Psoas muscle (tissue), 8 donors: ENCODE data around the gene ARSH. TPM values are rescaled to one million over a fixed set of nuclear protein-coding genes. Genes with fewer than 3 reads are reported as not detected.

Source experiments
- ATAC-seq, 4 donors: fragments of 200-7000 bp; cut with Tn5 transposase; one replicate each; pipeline ENCODE4 v1.9.1; 2020; ENCODE audit warnings: moderate library complexity in 3 of 4, mild to moderate bottlenecking in 2 of 4
- DNase-seq, 2 donors: peaks; one replicate each; pipeline ENCODE4 v3.0.0-alpha.2; 2020
- H3K27ac ChIP-seq: fragments of 200-600 bp; one replicate; pipeline ENCODE4 v1.8.0; 2022
- H3K27me3 ChIP-seq, 3 donors: fragments of 200-600 bp in 1 of 3; one replicate each; pipeline versions ENCODE4 v1.6.1 to v1.8.0; 2013 to 2022; ENCODE audit warnings: low read length in 2 of 3, mild to moderate bottlenecking in 2 of 3, moderate library complexity in 1 of 3; ENCODE audit not compliant: insufficient read depth in 3 of 3
- H3K36me3 ChIP-seq, 2 donors: fragments of 200-600 bp in 1 of 2; one replicate each; pipeline versions ENCODE4 v1.6.1 to v1.8.0; 2013 to 2022; ENCODE audit warnings: low read depth in 1 of 2, mild to moderate bottlenecking in 1 of 2, moderate library complexity in 1 of 2; ENCODE audit not compliant: insufficient read depth in 1 of 2
- H3K4me1 ChIP-seq: fragments of 200-600 bp; one replicate; pipeline ENCODE4 v1.8.0; 2022
- H3K4me3 ChIP-seq: fragments of 200-600 bp; one replicate; pipeline ENCODE4 v1.8.0; 2022; ENCODE audit warnings: mild to moderate bottlenecking
- H3K9me3 ChIP-seq: fragments of 200-600 bp; one replicate; pipeline ENCODE4 v1.8.0; 2022
- WGBS, 3 donors: extraction: QIAGEN DNeasy Blood & Tissue Kit; methylation state at CpG; one replicate each; pipeline versions ENCODE4 v1.1.6 to v1.1.7; 2013; 5-methylcytosine and 5-hydroxymethylcytosine counted together
- intact Hi-C, 2 donors: fragments of 100-400 bp; cut with DNase I; formaldehyde crosslinking; loops; one replicate each; pipeline versions ENCODE4 v1.11.0 to v1.14.2; 2022
- polyA plus RNA-seq, 3 donors: library from polyadenylated mRNA; stranded (reverse); fragments of 200-250 nt; gene quantifications; one replicate each; pipeline ENCODE4 v1.2.3, GENCODE V29; 2013
- total RNA-seq, 4 donors: library from RNA; stranded (reverse); fragmentation: NEBNext Ultra II Directional in 2 of 4; extraction: Animal tissue kit (Norgen Biotek cat#: 25700) in 2 of 4; gene quantifications; one replicate each; pipeline versions ENCODE4 v1.2.1 to v1.2.4, GENCODE V29; 2021 to 2023
- TF ChIP-seq, protein P1 (sequence below): fragments of 200-600 bp; IDR thresholded peaks from one replicate; pipeline ENCODE4 v1.8.0; 2022; ENCODE audit warnings: antibody characterized with exemption
- donor health status: healthy with polysubstance abuse.
- donor health status: DM: no; HTN: no; CAD: no; lungs with moderate emphysema.
- donor health status: Bipolar disorder and iron deficiency.
- donor health status: healthy.
- donor health status: DM: yes; HTN: yes; CAD: no.
- donor health status: DM: no; HTN: no; CAD: no.
- donor health status: DM: no; HTN: no; CAD: no.
- donor health status: DM: yes; HTN: yes; CAD: no.

Gene ARSH
- total and polyA plus RNA-seq, 7 donors, result not detected

DNA sequence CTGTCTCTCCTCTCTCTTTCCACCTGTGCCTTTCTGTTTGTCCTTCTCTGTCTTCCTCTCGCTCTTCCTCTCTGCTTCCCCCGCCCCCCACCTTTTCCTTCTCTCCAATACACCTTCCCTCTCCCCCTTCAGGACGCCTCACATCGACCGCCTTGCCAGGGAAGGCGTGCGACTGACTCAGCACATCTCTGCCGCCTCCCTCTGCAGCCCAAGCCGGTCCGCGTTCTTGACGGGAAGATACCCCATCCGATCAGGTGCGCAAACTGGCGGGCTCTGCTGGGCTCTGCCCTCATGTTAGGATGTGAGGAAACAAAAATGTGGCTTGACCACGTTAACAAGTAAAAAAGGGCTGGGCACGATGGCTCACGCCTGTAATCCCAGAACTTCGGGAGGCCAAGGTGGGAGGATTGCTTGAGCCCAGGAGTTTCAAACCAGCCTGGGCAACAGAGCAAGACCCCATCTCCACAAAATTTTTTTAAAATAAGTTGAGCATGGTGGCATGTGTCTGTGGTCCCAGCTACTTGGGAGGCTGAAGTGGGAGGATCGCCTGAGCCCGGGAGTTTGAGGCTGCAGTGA lies 70.2 kb downstream of the ARSH start:
- TF ChIP-seq, protein P1, sequence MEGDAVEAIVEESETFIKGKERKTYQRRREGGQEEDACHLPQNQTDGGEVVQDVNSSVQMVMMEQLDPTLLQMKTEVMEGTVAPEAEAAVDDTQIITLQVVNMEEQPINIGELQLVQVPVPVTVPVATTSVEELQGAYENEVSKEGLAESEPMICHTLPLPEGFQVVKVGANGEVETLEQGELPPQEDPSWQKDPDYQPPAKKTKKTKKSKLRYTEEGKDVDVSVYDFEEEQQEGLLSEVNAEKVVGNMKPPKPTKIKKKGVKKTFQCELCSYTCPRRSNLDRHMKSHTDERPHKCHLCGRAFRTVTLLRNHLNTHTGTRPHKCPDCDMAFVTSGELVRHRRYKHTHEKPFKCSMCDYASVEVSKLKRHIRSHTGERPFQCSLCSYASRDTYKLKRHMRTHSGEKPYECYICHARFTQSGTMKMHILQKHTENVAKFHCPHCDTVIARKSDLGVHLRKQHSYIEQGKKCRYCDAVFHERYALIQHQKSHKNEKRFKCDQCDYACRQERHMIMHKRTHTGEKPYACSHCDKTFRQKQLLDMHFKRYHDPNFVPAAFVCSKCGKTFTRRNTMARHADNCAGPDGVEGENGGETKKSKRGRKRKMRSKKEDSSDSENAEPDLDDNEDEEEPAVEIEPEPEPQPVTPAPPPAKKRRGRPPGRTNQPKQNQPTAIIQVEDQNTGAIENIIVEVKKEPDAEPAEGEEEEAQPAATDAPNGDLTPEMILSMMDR, result no peak
- no peak overlapping the region for H3K4me3 ChIP-seq
- ATAC-seq (no peak), DNase-seq (no peak)
- no peaks in the 10 kb centered on the region for H3K36me3 ChIP-seq
- WGBS, 3 donors, result 45 to 54% (median 50%) methylated on average over 20 to 21 of the region's 21 CpGs
- no peak overlapping the region for H3K27ac ChIP-seq
- H3K9me3 ChIP-seq, result no peaks in the 10 kb centered on the region
- H3K27me3 ChIP-seq, result no peaks in the 10 kb centered on the region
- H3K4me1 ChIP-seq, result no peaks in the 10 kb centered on the region
- intact Hi-C loops, result no loop called here

Other genes starting within 250 kb of the ARSH start
- gene GYG2, start 177.6 kb upstream of the ARSH start, total RNA-seq, result under 1 TPM in 3 of 4 donors, not detected in 1; 0.42 to 0.69 (median 0.52) TPM
- gene GYG2, start 177.6 kb upstream of the ARSH start, polyA plus RNA-seq, result 1 to 10 TPM in 1 of 3 donors, under 1 TPM in 2; 0.09 to 1.1 (median 0.42) TPM
- gene ARSD, start 77.2 kb upstream of the ARSH start, total RNA-seq, result 1 to 10 TPM; 1.6 to 2.4 (median 1.7) TPM
- gene ARSD, start 77.2 kb upstream of the ARSH start, polyA plus RNA-seq, result 1 to 10 TPM in 1 of 3 donors, under 1 TPM in 2; 0.66 to 1.1 (median 0.83) TPM
- not detected for gene ARSF, start 34.9 kb downstream of the ARSH start, total RNA-seq
- gene ARSF, start 34.9 kb downstream of the ARSH start, polyA plus RNA-seq, result under 1 TPM in 1 of 3 donors, not detected in 2; 0.01 TPM